Stromal cell of bone marrow (primary cell): Measurements from ENCODE around the gene RNU7-1.

ENCODE experiments used
- DNase-seq: peaks from one replicate; pipeline ENCODE4 v3.0.0-alpha.2; 2012; ENCODE audit warnings: low read depth

RNU7-1 gene

GRCh38 chr12:6917491-6918231, 26.0 kb upstream of the RNU7-1 start:
- no peak for DNase-seq

GRCh38 chr12:6919588-6919987, 24.0 kb upstream of the RNU7-1 start:
- DNase-seq = no peak

GRCh38 chr12:6921539-6921938, 22.1 kb upstream of the RNU7-1 start:
- no peak for DNase-seq

- no peak for DNase-seq
Observed at GRCh38 chr12:6921996-6922946, 21.3 kb upstream of the RNU7-1 start.

DNA sequence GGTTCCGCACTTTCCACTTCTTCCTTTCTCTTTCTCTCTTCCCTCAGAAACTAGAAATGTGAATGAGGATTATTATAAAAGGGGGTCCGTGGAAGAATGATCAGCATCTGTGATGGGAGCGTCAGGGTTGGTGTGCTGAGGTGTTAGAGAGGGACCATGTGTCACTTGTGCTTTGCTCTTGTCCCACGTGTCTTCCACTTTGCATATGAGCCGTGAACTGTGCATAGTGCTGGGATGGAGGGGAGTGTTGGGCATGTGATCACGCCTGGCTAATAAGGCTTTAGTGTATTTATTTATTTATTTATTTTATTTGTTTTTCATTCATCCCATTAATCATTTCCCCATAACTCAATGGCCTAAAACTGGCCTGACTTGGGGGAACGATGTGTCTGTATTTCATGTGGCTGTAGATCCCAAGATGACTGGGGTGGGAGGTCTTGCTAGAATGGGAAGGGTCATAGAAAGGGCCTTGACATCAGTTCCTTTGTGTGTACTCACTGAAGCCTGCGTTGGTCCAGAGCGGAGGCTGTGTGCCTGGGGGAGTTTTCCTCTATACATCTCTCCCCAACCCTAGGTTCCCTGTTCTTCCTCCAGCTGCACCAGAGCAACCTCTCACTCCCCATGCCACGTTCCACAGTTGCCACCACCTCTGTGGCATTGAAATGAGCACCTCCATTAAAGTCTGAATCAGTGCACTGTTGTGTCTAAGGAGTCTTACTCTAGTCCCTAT, 20.4 kb upstream of the RNU7-1 start:
- no peak for DNase-seq

- no peak for DNase-seq
Observed at GRCh38 chr12:6923851-6924250, 19.8 kb upstream of the RNU7-1 start.

DNA sequence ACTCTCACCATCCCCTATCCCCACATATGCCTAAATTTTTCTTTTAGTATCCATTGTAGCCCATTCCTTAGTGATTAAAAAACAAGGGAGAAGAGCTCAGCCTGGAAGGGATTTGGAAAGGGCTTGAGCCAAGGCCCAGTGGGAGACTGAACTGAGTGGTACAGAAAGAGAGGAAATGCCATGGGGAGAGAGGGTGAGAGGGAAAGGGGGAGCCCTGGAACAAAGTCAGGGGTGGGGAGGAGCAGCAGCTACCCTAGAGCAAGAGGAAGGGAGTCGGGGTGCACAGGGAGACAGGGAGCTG, 18.4 kb upstream of the RNU7-1 start:
- DNase-seq = no peak

DNA sequence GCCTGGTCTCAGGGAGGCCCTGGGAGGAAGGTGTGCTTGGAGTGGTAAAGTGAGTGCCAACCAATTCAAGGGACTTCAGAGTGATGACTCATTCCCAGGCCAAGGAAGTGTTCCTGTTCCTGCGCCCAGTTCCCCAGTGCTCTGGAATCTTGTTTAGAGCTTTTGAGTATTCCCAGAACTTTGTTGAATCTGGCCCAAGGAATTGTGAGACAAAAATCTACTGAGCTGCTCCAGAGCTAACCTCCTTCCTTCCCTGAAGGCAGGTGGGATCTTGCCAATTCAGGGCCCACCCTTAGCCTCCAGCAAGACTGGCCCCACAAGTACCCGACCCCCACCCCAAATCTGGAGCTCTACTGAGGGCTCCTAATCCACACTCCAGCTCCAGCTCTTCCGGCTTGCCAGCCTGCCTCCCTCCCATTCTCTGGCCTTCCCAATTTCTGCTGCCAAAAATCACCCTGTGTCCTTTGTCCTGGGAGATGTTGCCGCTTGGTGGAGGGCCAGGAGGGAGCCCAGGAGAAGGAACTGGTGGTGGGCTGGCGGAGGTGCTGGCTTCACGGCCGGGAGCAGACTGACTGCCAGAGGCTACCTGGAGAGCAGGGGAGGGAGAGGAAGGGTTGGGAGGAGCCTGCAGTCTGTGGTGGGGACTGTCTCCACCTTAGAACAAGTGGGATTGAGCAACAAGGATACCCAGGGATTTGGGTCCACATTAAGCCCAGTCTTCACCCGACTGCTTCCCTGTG, 17.9 kb upstream of the RNU7-1 start:
- DNase-seq = peak; percentile 89

DNA sequence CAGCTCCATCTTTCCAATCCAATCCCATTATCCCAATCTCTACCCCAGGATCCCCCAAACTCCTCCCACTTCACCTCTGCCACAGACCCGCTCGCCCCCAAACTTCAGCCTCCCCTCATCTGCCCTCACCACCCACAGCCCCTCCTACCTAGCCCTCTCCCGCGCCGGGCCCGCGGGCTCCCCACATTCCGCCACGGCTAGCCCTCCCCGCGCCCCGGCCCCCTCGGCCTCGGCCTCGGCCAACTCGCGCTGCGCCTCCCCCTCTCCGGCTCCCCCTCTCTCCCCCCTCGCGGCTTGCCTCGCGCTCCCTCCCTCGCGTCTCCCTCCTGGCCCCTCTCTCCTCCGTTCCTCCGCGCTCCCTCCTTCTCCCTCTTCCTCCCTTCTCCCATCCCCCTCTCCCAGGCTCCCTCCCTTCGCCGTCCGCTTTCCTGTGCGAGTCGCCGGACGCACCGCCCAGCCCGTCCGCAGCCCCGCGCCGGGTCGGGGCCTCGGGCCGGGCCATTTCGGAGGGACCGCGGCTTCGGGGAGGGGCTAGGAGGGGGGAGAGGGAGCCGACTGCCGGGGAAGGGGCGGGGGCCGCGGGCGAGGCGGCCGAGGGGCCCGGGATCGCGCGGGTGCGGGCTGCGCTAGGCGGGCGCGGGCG, 16.1 kb upstream of the RNU7-1 start, which contains the start of gene ATN1:
TSS of gene ATN1 (plus strand) at position 581 of the 643 bp plus-strand sequence. CDS start 6,043 bp downstream, outside the sequence.
- peak; percentile 68 for DNase-seq

GRCh38 chr12:6928022-6928702, 15.5 kb upstream of the RNU7-1 start:
- no peak for DNase-seq

DNA sequence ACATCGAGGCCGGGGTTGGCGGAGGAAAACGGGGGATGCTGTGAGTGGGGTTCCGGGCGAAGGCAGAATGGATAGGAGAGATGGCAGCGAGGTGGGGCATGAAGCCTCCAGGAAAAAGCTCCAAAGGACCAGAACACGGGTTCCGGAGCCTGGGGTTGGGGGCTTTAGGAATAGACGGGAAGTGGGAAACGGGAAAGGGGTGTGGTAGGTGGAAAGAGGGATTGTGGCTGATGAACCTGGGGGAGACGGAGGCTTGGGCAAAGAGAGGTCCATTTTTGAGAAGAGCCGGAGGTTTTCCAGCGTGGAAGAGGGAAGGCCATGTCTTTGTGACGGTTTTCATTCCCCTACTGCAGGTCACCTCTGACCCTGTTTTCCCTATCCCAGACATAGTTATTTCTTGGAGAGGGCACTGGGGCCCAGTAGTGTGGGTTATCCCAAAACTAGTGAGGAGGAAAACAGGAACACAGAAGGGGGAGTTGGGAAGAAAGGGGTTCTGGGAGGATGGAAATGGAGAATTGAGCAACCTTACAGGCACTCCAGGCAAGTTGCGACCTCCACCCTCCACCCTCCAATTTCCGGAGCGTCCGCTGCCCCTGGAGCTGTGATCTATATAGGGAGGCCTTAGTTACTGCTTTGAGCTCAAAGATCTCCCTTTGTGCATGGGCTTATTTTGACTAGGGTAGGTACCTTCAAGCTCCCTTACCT, 14.8 kb upstream of the RNU7-1 start:
- no peak for DNase-seq

DNA sequence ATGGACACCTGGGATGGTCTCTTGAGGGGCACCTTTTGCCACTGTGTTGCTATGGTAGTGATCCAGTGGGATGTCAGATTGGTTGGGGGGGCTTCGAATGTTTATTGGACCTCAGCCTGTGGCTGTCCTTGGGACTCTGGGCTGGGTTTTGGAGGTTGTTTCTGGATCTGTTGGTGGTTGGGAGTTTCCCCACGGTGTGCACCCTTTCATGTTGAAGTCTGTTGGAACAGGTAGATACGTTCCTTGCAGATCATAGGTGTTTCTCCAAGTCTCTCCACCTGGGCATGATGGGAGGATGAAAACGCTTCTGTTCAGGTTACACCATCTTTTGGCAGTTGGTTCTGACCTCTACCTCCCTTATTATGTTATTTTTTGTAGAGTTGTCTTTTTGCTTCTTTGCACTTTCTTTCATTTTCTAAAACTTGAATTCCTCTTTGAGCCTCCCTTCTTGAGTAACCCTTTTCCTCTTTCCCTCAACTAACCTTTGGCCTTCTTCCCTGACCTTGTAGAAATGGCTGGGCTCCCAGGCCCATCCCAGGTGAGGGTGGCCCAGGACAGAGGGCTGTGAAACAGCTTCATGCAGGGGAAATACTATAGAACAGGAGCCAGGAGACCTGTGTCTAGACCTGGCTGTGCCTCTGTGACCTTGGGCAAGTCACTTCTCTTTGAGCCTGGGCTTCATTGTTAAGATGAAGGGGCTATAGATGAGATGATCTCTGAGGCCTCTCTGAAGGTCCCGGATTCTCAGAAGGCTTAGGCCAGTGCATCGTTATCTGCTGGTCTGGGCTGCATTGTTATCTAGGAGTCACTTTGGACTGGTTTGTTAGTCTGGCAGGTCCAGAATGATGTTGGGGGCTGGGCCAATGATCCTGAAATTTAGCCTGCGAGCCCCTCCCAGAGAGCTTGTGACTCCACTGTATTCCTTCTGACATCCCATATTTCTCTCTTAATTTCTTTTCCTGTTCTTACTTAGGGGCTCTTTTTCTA, 13.9 kb upstream of the RNU7-1 start:
- no peak for DNase-seq

DNA sequence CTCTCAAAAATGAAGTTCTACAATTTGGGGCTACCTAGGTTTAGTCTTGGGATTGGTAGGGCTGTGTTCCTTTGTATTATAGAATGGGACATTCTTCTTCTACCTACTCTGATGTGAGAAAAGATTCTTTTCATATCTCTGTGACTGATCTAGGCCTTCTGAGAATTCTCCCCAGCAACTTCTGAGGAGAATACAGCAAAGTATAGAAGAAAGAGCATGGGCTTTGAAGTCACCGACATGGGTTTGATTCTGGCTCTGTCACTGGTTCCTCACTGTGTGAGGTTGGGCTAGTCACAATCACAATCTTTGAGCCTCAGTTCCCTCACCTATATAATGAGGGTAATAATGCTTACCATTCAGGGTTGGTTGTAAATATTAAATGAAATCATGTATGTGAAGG, 10.8 kb upstream of the RNU7-1 start:
- no peak for DNase-seq

DNA sequence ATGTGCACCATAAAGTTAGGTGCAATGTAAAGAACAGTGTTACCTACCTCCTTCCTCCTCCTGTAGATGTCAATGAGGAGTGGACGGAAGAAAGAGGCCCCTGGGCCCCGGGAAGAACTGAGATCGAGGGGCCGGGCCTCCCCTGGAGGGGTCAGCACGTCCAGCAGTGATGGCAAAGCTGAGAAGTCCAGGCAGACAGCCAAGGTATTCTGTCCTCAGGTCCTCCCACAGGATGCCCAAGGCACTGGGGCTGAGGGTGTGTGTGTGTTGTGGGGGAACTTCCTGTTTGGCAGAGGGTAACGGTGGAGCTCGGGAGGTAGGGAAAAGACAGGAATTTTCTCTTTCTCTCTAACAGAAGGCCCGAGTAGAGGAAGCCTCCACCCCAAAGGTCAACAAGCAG, 9.5 kb upstream of the RNU7-1 start:
- no peak for DNase-seq

DNA sequence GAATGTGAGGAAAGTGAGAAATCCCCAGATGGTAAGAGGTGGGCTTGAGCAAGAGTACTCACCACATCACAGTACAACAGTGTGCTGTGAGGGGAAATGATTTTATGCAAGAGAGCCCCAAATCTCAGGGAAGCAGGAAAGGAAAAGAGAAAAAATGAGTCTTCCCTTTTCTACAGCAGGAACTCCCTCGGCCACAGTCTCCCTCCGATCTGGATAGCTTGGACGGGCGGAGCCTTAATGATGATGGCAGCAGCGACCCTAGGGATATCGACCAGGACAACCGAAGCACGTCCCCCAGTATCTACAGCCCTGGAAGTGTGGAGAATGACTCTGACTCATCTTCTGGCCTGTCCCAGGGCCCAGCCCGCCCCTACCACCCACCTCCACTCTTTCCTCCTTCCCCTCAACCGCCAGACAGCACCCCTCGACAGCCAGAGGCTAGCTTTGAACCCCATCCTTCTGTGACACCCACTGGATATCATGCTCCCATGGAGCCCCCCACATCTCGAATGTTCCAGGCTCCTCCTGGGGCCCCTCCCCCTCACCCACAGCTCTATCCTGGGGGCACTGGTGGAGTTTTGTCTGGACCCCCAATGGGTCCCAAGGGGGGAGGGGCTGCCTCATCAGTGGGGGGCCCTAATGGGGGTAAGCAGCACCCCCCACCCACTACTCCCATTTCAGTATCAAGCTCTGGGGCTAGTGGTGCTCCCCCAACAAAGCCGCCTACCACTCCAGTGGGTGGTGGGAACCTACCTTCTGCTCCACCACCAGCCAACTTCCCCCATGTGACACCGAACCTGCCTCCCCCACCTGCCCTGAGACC, 8.0 kb upstream of the RNU7-1 start:
- no peak for DNase-seq

- no peak for DNase-seq
Observed at GRCh38 chr12:6936194-6936635, 7.4 kb upstream of the RNU7-1 start.

- no peak for DNase-seq
Observed at GRCh38 chr12:6936636-6937480, 6.8 kb upstream of the RNU7-1 start.
